HUES48 (cell line): Measurements from ENCODE around the gene GLT6D1.

Experiments used
- H3K27ac ChIP-seq: one replicate; pipeline ENCODE4 v1.7.0; 2013; ENCODE audit warnings: low read depth, low read length, inconsistent platforms
- H3K27me3 ChIP-seq: 2 replicates; pipeline ENCODE4 v1.6.1; 2013; ENCODE audit warnings: mild to moderate bottlenecking, low read length; ENCODE audit not compliant: control insufficient read depth, insufficient read depth
- H3K36me3 ChIP-seq: 2 replicates; pipeline ENCODE4 v1.6.1; 2013; ENCODE audit warnings: low read length; ENCODE audit not compliant: control insufficient read depth, insufficient read depth
- H3K4me1 ChIP-seq: 2 replicates; pipeline ENCODE4 v1.6.1; 2013; ENCODE audit warnings: mild to moderate bottlenecking, low read length; ENCODE audit not compliant: control insufficient read depth, insufficient read depth
- H3K4me3 ChIP-seq: 2 replicates; pipeline ENCODE4 v1.5.1; 2013; ENCODE audit warnings: mild to moderate bottlenecking, low read depth, low read length
- H3K9ac ChIP-seq: 2 replicates; pipeline ENCODE4 v1.6.1; 2013; ENCODE audit warnings: mild to moderate bottlenecking, low read depth, low read length, moderate library complexity
- H3K9me3 ChIP-seq: 2 replicates; pipeline ENCODE4 v1.6.1; 2013; ENCODE audit warnings: low read length; ENCODE audit not compliant: control insufficient read depth, insufficient read depth

Gene GLT6D1

DNA sequence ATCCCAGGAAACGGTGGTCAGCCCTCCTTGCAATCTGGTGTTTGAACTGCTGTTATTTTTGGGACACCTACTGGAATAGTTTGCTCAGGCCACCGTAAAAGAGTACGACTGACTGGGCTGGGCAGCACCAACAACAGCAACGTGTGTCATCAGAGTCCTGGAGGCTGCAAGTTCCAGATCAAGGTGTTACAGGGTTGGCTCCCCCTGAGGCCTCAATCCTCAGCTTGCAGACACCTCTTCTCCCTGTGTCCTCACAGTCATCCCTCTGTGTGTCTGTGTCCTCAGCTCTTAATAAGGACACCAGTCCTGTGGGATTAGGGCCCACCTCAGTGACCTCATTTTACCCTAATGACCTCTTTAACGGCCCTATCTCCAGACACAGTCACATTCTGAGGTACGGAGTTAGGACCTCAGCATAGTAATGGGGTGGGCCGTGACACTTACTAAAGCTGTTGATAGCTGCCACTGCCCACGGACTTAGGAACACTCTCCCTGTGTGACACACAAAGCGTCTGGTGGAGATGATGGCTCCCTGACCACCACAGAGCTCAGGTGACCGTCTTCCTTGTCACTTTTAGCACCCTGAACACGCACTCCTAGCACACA is 16.8 kb downstream of the GLT6D1 start:
- no peaks in the 10 kb centered on the region for H3K27me3 ChIP-seq
- H3K4me3 ChIP-seq = no peak overlapping the region
- H3K36me3 ChIP-seq = no peaks in the 10 kb centered on the region
- no peaks in the 10 kb centered on the region for H3K4me1 ChIP-seq
- H3K27ac ChIP-seq = no peak overlapping the region
- H3K9me3 ChIP-seq = 0 out of 2 replicates have a peak, but pooled peaks cover under 1% of the 10 kb centered on the region
- no peak overlapping the region for H3K9ac ChIP-seq

DNA sequence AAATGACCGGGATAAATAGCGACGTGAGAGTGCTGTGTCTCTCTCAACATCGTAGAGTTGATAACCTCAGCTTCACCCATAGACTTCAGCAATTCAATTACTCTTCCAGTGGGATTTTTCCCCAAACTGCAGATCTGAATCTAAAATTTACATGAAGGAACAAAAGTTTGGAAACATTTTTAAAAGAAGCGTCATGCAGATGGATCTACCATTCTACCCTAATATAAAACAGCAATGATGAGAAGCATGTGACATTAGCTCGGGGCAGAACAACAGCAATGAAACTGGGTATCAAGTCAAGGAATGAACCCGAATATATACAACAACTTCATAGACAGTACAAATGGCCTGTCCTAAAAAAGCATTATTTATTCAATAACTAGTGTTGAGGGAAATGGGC is 18.8 kb downstream of the GLT6D1 start:
- no peaks in the 10 kb centered on the region for H3K9me3 ChIP-seq
- H3K27ac ChIP-seq = no peak overlapping the region
- no peaks in the 10 kb centered on the region for H3K36me3 ChIP-seq
- no peaks in the 10 kb centered on the region for H3K4me1 ChIP-seq
- H3K9ac ChIP-seq = no peak overlapping the region
- H3K4me3 ChIP-seq = no peak overlapping the region
- no peaks in the 10 kb centered on the region for H3K27me3 ChIP-seq

DNA sequence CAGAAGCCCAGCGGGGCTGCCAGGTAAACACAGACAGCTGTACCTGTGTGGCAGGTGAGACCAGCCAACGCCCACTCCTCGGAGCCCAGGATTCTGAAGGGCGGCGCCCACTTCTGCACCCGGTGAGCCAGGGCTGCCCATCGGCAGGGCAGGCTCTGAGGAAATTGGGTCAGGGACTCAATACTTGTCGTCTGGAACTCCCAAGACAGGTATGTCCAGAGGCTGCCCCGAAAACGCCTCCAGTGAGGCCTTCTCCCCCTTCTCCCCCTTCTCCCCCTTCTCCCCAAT is 19.8 kb downstream of the GLT6D1 start:
- Histone ChIP-seq H3K4me1 (no peaks in the 10 kb centered on the region), H3K36me3 (no peaks in the 10 kb centered on the region), H3K9me3 (no peaks in the 10 kb centered on the region), H3K4me3 (no peak overlapping the region), H3K27ac (no peak overlapping the region), H3K27me3 (no peaks in the 10 kb centered on the region), H3K9ac (no peak overlapping the region)

DNA sequence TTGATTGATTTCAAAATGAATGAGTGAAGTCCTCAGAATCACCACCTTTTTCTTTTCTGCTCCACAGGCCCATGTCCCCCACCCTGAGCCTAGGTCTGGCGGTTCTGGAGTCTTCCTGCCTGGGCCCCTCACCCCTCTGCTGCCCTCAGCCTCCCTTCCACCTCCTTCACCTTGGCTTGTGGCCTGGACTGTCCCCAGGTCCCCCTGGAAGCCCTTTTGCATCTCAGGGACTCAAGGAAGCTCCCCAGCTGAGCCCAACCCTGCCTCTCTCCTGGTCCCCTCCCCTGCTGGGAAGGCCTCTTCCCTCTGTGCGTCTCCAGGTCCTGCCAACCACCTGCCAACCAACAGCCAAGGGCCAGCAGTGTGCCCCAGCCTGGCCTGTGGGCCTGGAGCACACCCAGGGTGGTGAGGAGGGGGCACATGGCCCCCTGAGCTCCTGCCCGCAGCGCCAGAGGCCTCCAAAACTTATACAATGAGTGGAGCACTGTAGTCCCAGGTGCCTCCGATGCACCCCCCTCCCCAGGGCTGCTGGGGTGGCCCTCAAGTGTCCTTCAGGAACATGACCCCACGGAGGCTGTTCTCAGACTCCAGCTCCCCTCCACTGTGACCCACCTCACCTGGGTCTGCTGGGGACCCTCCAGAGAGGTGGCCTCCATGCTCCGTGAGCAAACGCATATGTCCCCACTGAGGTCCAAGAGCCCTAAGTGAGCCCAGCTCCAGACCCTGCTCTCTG is 20.3 kb downstream of the GLT6D1 start:
- no peak overlapping the region for H3K27ac ChIP-seq
- no peak overlapping the region for H3K4me3 ChIP-seq
- H3K9ac ChIP-seq = no peak overlapping the region
- H3K36me3 ChIP-seq = no peaks in the 10 kb centered on the region
- H3K9me3 ChIP-seq = no peaks in the 10 kb centered on the region
- H3K4me1 ChIP-seq = no peaks in the 10 kb centered on the region
- no peaks in the 10 kb centered on the region for H3K27me3 ChIP-seq

DNA sequence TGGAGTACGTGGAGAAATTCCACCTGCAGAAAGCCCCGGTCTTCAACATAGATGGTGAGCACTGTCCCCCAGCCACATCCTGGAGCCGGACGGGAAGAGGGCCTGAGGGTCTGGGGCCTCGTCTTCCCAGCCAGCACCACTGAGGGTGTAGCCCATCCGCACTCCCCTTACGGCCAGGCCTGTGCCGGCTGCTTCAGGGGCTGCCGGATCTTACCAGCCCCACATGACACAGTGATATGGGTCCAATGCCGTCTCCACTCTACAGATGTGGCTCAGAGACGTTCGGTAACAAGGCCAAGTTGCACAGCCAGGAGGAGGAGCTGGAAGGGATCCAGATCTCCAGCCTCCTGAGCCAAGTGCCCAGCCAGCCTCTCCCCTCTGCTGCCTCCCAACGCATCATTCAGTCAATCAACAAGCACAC is 21.3 kb downstream of the GLT6D1 start:
- Histone ChIP-seq H3K9ac (no peak overlapping the region), H3K4me1 (no peaks in the 10 kb centered on the region), H3K9me3 (no peaks in the 10 kb centered on the region)

DNA sequence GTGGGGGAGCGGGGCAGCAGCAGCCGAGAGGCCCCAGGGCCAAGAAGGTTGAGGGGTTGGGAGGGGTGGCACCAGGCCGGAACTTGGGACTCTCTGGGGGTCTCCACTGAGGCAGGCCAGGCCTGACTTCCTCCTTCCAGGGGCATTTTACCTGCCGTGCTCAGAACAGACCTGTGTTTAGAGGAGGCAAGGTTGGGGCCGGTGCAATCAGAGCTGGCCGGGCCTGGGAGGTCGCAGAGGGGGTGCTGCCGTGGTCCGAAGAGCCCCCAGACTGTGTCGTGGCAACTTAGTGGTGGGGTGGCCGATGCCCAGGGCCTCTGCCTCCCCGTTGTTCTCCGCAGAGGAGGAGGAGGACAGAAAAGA is 21.8 kb downstream of the GLT6D1 start:
- no peaks in the 10 kb centered on the region for H3K36me3 ChIP-seq
- H3K4me3 ChIP-seq = no peak overlapping the region
- H3K27me3 ChIP-seq = no peaks in the 10 kb centered on the region
- no peaks in the 10 kb centered on the region for H3K4me1 ChIP-seq
- H3K27ac ChIP-seq = no peak overlapping the region
- H3K9ac ChIP-seq = no peak overlapping the region
- no peaks in the 10 kb centered on the region for H3K9me3 ChIP-seq

More for the DNA sequence above, 21.3 kb downstream of the GLT6D1 start:
- H3K27me3 ChIP-seq = no peaks in the 10 kb centered on the region
- no peaks in the 10 kb centered on the region for H3K36me3 ChIP-seq
- no peak overlapping the region for H3K4me3 ChIP-seq
- H3K27ac ChIP-seq = no peak overlapping the region

DNA sequence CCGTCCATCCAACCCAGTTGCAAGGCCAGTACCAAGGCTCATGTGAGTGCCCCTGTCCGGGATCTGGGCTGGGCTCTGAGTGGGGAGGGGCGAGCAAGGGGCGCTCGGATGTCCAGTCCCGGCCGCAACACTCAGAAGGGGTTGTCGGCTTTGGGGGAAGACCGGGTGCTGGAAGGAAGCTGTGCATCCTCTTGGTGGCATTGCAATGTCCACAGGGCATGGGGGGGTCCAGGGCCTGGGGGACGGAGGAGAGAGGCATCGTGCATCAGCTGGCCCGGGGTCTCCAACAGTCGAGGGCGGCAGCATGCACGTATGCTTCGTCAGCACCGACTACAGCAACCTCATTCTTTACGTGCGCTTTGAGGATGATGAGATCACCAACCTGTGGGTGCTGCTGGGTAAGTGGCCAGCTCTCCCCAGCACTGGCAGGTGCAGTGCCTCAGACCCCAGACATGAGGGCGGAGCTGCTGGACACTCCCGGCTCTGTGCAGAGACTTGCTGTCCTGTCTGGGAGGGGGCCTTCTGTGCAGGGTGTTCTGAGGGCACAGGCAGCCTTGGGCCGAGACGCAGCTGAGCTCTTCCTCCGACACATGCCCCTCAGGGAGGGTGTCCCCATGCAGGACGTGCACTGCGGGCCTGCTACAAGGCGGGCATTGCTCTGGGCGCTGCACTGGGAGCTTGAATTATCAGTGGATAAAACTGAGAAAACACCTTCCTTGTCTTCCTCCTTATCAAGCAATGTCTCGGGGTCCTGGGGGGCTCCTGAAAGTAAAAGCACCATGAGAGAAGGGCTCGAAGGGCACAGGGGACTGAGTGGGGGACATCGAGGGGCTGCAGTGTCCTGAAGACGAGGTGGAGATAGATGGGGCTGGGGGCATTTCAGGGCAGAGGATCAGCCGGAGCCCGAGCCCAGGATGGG is 22.5 kb downstream of the GLT6D1 start:
- no peak overlapping the region for H3K9ac ChIP-seq
- H3K4me3 ChIP-seq = no peak overlapping the region
- no peak overlapping the region for H3K27ac ChIP-seq
- H3K9me3 ChIP-seq = no peaks in the 10 kb centered on the region
- no peaks in the 10 kb centered on the region for H3K27me3 ChIP-seq
- H3K36me3 ChIP-seq = no peaks in the 10 kb centered on the region
- no peaks in the 10 kb centered on the region for H3K4me1 ChIP-seq

DNA sequence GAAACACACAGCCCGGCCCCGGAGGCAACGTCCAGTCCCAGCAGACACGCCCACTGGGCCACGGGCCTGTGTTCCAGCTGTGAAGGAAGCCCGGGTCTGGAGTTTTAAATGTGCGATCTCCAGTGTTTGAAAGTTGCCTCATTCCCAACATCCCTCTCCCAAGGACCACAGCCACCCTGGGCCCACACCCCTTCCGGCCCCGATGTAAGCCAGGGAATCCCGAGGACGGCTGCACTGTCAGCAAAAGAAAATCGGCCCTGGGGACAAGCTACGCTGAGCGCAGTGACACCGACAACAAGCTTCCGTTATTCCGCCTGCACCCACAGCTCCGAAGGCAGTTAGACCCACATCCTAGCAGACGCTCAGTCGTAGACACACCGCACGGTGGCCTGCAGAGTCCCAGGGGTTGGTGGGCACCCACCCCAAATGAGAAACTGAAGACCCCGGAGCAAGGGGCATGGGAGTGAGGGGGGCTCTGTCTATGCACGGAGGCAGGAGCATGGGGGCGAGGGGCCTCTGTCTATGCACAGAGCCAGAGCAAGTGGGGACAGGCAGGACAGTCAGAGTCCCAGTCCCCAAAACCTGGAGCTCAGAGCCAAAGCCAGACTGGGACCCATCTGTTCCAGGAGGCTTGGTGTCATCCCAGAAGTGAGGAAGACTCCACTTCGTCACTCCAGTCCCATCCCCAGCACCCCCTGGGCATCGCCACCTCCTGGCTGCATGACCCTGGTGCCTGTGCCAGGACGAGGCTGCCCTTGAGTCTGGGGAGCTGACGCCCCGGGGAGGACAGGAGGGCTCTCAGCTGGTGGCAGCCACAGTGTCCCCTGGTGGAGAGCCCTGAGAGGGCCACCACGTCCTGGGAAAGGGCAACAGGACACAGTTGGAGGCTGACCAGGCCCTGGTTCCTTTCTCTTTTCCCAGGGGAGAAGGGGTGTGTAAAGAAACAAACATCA is 23.4 kb downstream of the GLT6D1 start:
- no peaks in the 10 kb centered on the region for H3K4me1 ChIP-seq
- no peaks in the 10 kb centered on the region for H3K36me3 ChIP-seq
- H3K27me3 ChIP-seq = no peaks in the 10 kb centered on the region
- H3K4me3 ChIP-seq = no peak overlapping the region
- no peak overlapping the region for H3K9ac ChIP-seq
- peaks cover 5% of the 10 kb centered on the region for H3K9me3 ChIP-seq
- H3K27ac ChIP-seq = no peak overlapping the region

DNA sequence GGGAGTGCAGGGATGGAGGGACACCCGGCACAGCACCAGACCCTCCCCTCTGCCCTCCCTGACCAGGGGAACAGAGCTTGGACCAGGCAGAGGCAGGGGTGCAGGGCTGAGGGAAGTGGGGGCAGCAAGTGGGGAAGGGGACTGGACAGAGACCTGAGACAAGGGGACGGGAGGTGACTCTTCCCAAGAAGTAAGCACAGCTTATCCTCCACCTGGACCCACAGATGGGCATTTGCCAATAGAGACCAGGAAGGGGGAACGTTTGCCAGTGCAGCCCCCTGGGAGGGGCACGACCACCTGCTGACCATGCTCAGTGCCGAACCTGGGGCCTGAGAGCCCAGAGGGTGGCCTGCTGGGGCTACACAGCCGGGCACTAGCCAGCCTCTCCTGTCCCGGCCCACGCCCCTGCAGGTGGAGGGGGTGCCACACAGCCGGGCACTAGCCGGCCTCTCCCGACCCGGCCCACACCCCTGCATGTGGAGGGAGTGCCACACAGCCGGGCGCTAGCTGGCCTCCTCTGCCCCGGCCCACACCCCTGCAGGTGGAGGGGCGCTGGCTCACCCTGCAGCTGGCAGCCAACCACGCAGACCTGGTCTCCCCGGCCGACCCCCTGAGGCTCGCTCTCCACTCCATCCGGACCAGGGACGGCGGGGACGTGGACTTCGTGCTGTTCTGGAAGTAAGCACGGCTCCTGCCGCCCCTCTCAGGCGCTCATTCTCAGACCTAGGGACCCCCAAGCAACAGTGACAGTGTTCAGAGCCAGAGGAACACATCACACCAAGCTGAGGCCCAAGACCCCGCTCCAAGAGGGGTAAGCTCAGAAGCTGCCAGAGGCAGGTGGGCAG is 24.3 kb downstream of the GLT6D1 start:
- Histone ChIP-seq H3K27me3 (no peaks in the 10 kb centered on the region), H3K4me1 (no peaks in the 10 kb centered on the region), H3K27ac (no peak overlapping the region), H3K36me3 (no peaks in the 10 kb centered on the region), H3K9me3 (peaks cover 5% of the 10 kb centered on the region), H3K4me3 (no peak overlapping the region), H3K9ac (no peak overlapping the region)
